AG08395 (cell line): ENCODE results near the gene SYT15.

Source experiments
- DNase-seq: peaks from one replicate; pipeline ENCODE4 v3.0.0; 2012; ENCODE audit warnings: mixed read lengths, low spot score

The SYT15 gene

DNA sequence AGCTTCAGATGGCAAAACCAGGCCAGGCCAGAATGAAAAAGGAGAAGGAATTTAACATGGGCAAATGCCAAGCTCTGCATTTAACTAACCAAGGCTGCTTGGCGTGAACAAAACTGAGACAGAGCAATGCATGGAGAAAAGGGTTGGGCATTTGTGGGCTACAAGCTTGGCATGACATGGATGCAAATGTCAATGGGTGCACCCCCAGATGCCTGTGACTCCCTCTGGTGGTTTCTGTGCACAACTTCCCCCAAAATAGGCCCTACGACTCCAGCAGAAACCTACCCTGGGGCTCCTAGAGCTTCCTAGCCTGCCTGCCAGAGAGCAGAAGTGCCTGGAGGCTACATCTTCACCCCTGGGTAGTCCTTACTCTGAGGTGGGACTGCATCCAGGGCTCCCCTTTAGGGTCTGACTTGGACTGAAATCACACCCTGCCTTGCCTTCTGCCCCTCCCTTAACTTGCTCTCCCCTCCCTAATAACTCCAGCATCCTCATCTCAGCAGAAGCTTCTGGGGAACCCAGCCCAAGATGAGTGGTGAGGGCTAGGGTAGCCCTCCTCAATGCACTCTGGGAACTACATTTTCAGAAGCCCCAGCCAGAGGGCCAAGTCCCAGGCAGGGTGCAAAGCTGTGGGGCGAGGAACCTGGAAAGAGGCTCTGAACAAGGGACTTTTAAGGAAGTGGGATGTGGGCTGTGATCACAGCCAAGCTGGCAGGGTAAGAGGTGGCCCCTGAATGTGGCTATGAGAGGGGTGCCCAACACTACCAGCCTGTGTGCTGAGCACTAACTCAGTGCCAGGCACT, 33.7 kb upstream of the SYT15 start:
- DNase-seq, result peak; percentile 60

DNA sequence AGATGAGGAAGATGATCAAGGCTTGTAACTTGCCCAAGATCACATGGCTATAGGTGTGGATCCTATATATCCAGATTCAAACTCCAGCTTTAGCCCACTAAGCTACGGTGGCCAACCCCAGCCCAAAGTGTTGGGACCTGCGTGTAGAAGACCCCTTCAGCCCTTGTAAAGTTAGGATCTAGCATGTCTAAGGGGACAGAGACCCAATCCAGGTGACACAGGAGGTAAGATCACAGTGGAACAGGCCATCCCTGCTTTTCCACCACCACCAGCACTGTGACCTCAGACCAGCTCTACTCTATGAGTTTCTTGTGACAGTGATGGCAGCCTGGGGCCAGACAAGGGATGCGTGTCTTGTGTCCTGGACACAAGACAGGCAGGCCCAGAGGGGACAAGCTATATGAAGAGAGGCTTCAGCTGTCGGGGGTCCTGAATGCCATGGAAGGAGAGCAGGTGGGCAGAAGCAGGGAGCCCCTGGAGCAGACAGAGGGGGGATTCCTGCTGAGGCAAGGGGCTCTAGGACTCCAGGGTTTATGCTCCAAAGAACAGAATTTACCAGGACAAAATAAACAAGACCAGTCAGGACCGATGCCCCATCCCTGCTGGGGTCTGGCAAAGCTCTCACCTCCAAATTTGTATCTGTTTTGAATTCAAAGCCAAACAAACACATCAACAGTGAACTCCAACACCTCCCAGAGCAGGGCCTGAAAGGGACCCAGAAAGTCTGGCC, 32.9 kb upstream of the SYT15 start:
- no peak for DNase-seq

DNA sequence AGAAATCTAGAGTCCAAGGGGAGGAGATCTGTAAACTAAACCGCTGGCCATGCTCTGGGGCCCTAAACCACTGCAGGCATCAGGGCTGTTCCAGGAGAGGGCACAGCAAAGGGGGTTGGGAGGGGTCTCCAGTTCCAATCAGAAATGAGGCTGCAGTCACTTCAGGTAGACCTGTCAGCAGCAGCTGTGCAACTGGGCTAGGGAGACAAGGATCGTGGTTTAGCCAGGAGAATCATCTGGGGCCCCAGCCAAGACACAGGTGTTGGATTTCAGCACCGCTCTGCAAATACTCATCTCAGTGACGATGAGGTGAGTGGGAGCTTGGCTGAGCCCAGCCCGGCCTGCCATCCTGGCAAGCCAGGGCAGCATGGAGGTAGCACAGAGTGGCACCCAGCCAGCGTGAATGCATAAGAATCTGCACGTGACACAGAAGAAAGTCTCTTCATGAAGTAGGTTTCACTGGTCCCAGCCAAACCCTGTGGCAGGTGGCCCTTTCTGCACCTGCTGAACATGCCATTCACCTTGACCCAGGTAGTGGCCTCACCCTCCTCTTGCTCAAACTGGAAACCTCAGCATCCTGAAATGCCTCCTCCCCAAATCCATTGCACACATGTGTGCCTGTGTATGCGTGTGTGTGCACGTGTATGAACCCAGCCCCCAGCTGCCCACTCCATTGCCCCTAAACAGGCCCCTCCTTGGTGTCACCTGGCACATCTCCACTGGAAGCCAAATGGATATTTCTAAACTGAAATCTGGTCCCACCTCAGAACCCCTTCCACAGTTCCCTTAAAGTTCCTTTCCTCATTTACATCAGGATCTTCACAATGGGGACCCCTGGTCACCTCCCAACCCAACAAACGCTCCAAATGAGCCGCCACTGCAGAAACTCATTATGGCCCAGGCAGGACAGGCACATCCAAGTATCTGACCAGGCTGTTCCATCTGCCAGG, 32.1 kb upstream of the SYT15 start:
- DNase-seq, result no peak

GRCh38 chr10:46547541-46548497, 31.1 kb upstream of the SYT15 start:
- DNase-seq, result no peak

DNA sequence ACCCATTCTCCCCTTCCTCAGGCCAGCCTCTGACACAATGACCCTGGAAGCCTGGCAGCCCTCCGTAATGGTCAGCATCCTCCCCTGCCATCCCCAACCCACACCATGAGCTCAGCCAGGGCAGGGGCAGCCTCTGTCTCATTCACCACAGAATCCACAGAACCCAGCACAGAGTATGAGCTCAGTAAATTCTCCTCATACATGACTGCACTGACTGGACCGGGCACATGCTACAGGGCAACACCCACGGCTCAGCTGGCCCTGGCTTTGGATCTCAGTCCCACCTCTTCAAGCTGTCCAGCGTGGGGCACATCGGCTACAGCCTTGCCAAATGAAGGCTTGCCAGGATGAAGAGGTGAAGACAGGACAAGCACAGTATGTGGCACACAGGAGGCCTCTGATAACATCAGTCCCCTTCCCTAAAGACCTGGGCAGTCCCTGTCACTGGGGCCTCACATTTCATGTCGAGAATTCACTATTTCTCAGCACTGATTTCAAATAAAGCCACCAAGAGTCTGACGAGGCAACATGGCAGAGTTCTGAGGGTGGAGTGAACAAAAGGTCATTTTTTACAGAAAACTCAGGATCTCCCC, 30.3 kb upstream of the SYT15 start:
- no peak for DNase-seq

- no peak for DNase-seq
These were observed 29.5 kb upstream of the SYT15 start for GRCh38 chr10:46549171-46550075.

GRCh38 chr10:46550076-46550790, 28.7 kb upstream of the SYT15 start:
- no peak for DNase-seq

- DNase-seq, result no peak
These were observed 27.9 kb upstream of the SYT15 start for GRCh38 chr10:46550795-46551700.

DNA sequence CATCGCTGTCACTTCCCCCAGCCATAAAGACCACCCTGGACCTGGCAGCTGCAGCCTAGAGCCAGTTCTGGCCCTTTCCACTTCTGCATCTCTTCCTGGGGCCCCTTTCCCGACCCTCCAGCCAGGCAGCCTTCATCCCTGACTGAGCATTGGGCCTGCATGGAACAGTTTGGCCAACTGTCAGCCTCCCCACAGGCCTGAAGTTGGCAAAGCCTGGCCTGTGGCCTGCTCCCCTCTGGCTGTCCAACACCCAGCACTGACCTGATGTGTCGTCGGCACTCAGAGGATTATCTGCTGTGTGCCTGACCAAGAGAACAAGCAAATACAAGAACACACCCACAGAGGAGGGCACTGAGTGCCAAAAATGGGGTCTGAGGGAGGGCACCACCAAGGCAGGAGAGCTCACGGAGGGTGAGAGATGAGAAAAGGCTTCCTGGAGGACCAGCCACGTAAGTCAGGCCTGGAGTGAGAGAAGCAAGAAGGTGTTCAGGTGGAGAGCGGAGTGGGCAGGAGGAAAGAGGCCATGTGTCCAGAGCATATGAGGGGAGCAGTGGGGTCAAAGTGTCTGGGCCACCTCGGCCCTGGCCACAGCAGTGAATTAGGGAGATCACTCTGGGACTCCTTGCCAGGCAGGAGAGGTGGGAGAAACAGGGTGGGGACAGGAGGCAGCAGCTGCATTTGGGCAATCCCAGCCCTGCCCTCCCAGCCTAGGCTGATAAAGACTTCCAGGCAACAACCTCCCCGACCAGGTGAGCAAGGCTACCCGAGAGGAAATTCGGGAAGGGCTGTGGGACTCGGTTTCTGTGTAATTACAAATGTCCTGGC, 27.0 kb upstream of the SYT15 start:
- DNase-seq, result no peak

DNA sequence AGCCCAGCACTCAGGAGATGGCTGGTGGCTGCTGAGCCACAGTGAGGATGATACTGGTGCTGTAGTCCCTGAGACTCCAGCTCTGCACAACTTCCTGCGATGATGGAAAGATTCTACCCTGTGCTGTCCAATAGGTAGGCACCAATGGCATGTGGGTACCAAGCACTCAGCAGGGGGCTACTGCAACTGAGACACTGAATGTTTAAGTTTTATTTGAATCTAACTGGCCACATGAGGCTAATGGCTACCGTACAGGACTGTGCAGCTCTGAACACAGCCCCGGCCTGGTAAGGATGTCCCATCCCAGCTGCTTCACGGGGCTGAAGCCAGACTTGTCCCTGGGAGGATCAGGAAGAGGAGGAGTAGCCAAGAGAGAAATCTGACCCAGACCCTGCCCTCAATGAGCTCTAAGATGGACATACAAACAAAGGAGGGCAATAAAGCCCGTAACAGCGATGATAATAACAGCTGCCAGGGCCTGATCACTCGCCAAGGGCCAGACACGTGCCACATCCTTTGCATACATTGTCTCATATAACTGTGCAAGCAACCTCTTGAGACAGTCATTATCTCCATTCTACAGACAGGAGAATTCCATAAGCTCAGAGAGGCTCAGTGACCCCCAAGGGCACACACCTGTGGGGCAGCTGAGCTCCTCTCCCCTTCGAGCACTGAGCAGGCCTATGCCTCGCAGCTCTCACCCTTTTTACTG, 26.2 kb upstream of the SYT15 start:
- DNase-seq, result no peak

DNA sequence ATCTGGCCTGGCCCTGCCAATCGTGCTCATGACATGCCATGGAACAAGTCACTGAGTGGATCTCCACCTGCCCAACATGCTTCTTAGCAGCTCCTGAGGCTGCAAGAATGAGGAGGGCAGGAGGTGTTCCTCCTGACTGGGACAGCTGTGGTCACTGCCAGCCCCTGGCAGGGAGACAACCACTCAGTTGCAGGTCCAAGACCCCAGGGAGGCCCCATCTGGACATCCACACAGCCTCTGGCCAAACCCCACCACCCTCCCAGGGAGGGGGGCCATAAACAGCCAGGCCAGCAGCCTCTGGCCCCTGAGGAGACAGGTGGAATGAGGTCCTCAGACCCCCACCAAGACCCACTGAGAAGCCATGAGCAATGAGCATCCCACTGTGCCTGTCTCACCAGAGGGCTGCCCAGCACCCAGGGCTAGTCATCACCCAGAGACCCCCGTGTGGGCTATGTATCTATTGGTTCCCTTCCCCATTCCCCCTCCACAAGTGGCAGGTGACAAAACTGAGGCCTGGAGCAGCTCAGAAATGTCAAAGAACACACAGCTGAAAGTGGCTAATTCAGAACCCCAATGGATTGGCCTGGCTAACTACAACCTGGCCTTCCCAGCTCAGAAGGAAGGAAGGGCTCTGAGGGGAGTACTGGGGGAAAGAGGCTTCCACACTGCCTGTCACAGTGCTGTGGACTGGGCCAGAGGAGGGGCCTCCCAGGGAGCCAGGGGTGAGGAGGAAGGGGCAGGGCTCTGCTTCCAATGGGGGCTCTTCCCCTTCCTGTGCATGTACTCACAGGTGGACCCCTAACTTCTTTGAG, 25.5 kb upstream of the SYT15 start:
- DNase-seq, result no peak

DNA sequence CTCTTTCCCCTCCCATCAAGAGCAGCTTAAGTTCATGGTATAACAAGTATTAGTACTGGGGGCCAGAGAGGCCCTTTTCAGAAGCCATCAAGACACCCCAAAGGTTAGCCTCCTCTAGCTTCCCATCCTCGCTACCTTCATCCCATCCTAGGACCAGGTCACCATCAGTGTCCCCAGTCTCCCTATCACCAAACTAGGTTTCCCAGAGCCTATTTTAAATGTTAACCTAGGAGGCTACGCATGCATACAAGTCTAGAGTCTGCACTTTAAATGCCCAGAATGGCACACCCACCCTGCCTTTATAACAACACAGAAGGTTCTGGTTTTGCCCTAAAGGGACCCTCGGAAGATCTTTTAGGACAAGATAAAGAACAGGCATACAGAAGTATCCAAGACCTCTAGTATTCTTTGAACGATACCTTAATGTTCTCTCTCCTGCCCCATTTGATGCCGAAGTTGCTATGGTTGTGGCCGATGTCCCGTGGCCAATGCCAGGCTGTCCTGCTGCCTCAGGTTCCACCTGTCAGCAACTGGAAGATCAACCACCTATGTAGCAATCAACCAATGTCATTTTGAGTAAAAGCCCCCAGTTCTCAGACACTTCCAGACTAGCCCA, 24.7 kb upstream of the SYT15 start:
- no peak for DNase-seq

DNA sequence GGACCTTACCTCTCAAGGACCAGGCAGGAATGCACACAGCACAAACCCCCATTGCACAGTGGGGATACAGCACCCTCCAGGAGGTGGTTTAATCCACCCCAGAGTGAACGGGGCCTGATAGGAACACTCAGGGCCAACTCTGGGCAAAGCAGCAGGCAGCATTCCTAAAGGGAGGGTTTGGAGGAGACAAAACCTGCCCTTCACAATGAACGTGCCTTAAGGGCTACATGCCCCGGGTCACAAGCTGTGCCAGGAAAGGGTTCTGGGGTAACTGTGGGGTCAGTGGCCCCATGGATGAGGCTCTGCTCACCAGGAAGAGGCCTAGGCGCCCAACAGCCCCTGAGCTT, 23.6 kb upstream of the SYT15 start:
- DNase-seq, result no peak

- no peak for DNase-seq
These were observed 23.0 kb upstream of the SYT15 start for GRCh38 chr10:46555713-46556514.
